Measurements from ENCODE around the gene MFSD2A. TPM values are rescaled to one million over a fixed set of nuclear protein-coding genes. Genes with fewer than 3 reads are reported as not detected.
"Not testable (repeated sequence)": the region's sequence is repeated elsewhere in the genome, so short reads cannot be mapped to it uniquely, and the experiment has no call there.

Gene MFSD2A
- total RNA-seq, 4 donors from 2014 or later, result 2.0 to 79.3 (median 13.1) TPM

DNA sequence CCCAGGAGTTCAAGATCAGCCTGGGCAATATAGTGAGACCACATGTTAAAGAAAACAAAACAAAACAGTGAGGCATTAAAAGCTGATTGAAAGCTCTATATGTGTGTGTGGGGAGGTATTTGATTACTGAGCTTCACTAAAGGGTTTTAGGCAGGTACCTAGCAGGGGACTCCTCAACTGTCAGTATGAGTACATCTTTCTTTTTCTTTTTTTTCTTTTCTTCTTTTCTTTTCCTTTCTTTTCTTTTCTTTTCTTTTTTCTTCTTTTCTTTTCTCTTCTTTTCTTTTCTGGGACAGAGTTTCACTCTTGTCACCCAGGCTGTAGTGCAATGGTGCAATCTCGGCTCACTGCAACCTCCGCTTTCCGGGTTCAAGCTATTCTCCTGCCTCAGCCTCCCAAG lies 44.7 kb upstream of the MFSD2A start:
- in situ Hi-C loops (cut with MboI; ENCODE audit: low pct_ligation_motif_present in 1 of 4, low pct_unique_long_range_greater_than_20kb in 1 of 4, low sequenced_read_pairs in 3 of 4) (no loop called here), intact Hi-C loops (cut with DNase I; ENCODE audit: low total_unique reads) (no loop called here)

DNA sequence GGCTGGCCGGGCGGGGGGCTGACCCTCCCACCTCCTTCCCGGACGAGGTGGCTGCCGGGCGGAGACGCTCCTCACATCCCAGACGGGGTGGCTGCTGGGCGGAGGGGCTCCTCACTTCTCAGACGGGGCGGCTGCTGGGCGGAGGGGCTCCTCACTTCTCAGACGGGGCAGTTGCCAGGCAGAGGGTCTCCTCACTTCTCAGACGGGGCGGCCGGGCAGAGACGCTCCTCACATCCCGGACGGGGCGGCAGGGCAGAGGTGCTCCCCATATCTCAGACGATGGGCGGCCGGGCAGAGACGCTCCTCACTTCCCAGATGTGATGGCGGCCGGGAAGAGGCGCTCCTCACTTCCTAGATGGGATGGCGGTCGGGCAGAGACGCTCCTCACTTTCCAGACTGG lies 41.8 kb upstream of the MFSD2A start:
- H3K9me3 ChIP-seq; H3K4me1 ChIP-seq; intact Hi-C loops (cut with DNase I; ENCODE audit: low total_unique reads); H3K27me3 ChIP-seq; in situ Hi-C loops (cut with MboI; ENCODE audit: low pct_ligation_motif_present in 1 of 4, low pct_unique_long_range_greater_than_20kb in 1 of 4, low sequenced_read_pairs in 3 of 4); H3K36me3 ChIP-seq; H3K4me3 ChIP-seq; DNase-seq; H3K27ac ChIP-seq: not testable (repeated sequence)
- WGBS, 2 donors (ENCODE audit: low coverage in 1 of 2), result no CpG with 5 or more reads among the region's 30 CpGs

More for the DNA sequence above, 44.7 kb upstream of the MFSD2A start:
- Histone ChIP-seq H3K4me3 (no peak overlapping the region), H3K27me3 (no peaks in the 10 kb centered on the region), H3K9me3 (peaks cover 3 to 6% of the 10 kb centered on the region in 2 donors), H3K4me1 (no peaks in the 10 kb centered on the region), H3K36me3 (no peaks in the 10 kb centered on the region), H3K27ac (no peak overlapping the region)
- TF ChIP-seq EP300 (IDR thresholded peaks at IDR 0.05; ENCODE audit: low read depth) (no peak), POLR2A (IDR thresholded peaks at IDR 0.05) (no peak), POLR2AphosphoS5 (IDR thresholded peaks at IDR 0.05) (no peak)
- TF ChIP-seq, protein P1, sequence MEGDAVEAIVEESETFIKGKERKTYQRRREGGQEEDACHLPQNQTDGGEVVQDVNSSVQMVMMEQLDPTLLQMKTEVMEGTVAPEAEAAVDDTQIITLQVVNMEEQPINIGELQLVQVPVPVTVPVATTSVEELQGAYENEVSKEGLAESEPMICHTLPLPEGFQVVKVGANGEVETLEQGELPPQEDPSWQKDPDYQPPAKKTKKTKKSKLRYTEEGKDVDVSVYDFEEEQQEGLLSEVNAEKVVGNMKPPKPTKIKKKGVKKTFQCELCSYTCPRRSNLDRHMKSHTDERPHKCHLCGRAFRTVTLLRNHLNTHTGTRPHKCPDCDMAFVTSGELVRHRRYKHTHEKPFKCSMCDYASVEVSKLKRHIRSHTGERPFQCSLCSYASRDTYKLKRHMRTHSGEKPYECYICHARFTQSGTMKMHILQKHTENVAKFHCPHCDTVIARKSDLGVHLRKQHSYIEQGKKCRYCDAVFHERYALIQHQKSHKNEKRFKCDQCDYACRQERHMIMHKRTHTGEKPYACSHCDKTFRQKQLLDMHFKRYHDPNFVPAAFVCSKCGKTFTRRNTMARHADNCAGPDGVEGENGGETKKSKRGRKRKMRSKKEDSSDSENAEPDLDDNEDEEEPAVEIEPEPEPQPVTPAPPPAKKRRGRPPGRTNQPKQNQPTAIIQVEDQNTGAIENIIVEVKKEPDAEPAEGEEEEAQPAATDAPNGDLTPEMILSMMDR (IDR thresholded peaks at IDR 0.05), result no peak
- DNase-seq, result no peak
- WGBS, 2 donors (ENCODE audit: low coverage in 1 of 2), result 95 to 96% methylated on average over 3 of the region's 3 CpGs

DNA sequence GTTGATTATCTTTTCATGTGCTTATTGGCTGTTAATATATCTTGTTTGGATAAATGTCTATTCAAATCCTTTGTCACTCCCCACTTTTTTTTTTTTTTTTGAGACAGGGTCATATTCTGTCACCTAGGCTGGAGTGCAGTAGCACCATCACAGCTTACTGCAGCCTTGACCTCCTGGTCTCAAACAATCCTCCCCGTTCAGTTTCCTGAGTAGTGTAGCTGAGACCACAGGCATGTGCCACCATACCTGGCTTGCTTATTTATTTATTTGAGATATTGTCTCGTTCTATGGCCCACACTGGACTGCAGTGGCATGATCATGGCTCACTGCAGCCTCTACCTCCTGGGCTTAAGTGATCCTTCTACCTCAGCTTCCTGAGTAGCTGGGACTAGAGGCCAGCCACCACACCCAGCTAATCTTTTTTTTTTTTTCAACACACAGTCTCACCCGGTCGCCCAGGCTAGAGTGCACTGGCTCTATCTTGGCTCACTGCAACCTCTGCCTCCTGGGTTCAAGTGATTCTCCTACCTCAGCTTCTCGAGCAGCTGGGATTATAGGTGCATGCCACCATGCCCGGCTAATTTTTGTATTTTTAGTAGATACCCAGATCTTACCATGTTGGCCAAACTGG lies 39.3 kb upstream of the MFSD2A start:
- TF ChIP-seq POLR2AphosphoS5 (IDR thresholded peaks at IDR 0.05) (no peak), EP300 (IDR thresholded peaks at IDR 0.05; ENCODE audit: low read depth) (no peak), POLR2A (IDR thresholded peaks at IDR 0.05) (no peak)
- TF ChIP-seq, protein P1 (IDR thresholded peaks at IDR 0.05), result no peak
- Histone ChIP-seq H3K4me3 (no peak overlapping the region), H3K9me3 (no peaks in the 10 kb centered on the region), H3K4me1 (no peaks in the 10 kb centered on the region), H3K27ac (no peak overlapping the region), H3K27me3 (peaks cover 3% of the 10 kb centered on the region), H3K36me3 (no peaks in the 10 kb centered on the region)
- DNase-seq, result no peak
- intact Hi-C loops (cut with DNase I; ENCODE audit: low total_unique reads), result loop anchor here (5.0 kb wide), 1 partner anchor 57 kb away; no protein-coding TSS in a partner anchor
- in situ Hi-C loops (cut with MboI; ENCODE audit: low pct_ligation_motif_present in 1 of 4, low pct_unique_long_range_greater_than_20kb in 1 of 4, low sequenced_read_pairs in 3 of 4), result loop anchor here in 1 of 4 donors (5.0 kb wide), 1 partner anchor 57 kb away; no protein-coding TSS in a partner anchor
- WGBS, 2 donors (ENCODE audit: low coverage in 1 of 2), result 74% methylated on average over 4 to 6 of the region's 6 CpGs

DNA sequence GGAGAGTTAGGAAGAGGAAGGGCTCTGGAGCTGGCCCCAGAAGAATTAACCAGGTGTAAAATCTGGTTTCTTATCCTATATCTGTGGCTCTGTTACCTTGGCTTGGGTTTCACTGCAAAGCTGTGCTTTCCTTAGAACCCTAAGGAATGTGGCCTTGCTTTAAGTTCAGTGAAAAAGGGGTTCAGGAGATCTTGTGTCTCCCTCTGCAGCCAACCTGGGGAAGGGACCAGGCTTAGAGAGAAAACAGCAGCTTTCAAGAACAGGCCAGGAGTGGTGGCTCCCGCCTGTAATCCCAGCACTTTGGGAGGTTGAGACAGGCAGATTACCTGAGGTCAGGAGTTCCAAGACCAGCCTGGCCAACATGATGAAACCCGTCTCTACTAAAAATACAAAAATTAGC lies 37.1 kb upstream of the MFSD2A start:
- intact Hi-C loops (cut with DNase I; ENCODE audit: low total_unique reads), result loop anchor here (5.0 kb wide), 1 partner anchor 54 kb away; no protein-coding TSS in a partner anchor
- in situ Hi-C loops (cut with MboI; ENCODE audit: low pct_ligation_motif_present in 1 of 4, low pct_unique_long_range_greater_than_20kb in 1 of 4, low sequenced_read_pairs in 3 of 4), result loop anchor here in 1 of 4 donors (5.0 kb wide), 1 partner anchor 54 kb away; no protein-coding TSS in a partner anchor

More for the DNA sequence above, 37.1 kb upstream of the MFSD2A start:
- H3K27ac ChIP-seq, result no peak overlapping the region
- no peak for TF ChIP-seq POLR2A (IDR thresholded peaks at IDR 0.05)
- no peak for TF ChIP-seq POLR2AphosphoS5 (IDR thresholded peaks at IDR 0.05)
- TF ChIP-seq, protein P1 (IDR thresholded peaks at IDR 0.05), result no peak
- DNase-seq, result no peak
- peaks cover 6% of the 10 kb centered on the region for H3K27me3 ChIP-seq
- whole genome bisulfite sequencing, 2 donors (ENCODE audit: low coverage in 1 of 2), result 90% methylated on average over 2 of the region's 2 CpGs; no CpG with 5 or more reads in 1 of the 2 donors
- H3K9me3 ChIP-seq, result no peaks in the 10 kb centered on the region
- no peaks in the 10 kb centered on the region for H3K4me1 ChIP-seq
- H3K36me3 ChIP-seq, result no peaks in the 10 kb centered on the region
- no peak overlapping the region for H3K4me3 ChIP-seq

All from transverse colon (tissue), 4 donors.